Activated CD4-positive, alpha-beta T cell treated with anti-CD3 and anti-CD28 coated beads for 36 hours (primary cell): ENCODE measurements around the gene GPR108. TPM values are rescaled to one million over a fixed set of nuclear protein-coding genes. Genes with fewer than 3 reads are reported as not detected.
A peak's percentile ranks its signal among the peaks of the same experiment; 100 is the strongest.

Source experiments
- ATAC-seq: fragments of 200-7000 bp; cut with Tn5 transposase; one replicate; pipeline ENCODE4 v1.10.0; 2021; ENCODE audit warnings: mild to moderate bottlenecking, moderate library complexity
- CTCF ChIA-PET: fragments of 350-600 bp; sonication (Branson Sonifier 250); formaldehyde crosslinking; loops from one replicate; lab custom pipeline; 2021; ENCODE audit warnings: antibody characterized with exemption; lab: Charles Lee
- POLR2A ChIA-PET: fragments of 350-600 bp; sonication (Branson Sonifier 250); formaldehyde crosslinking; loops from one replicate; lab custom pipeline; 2021; ENCODE audit warnings: antibody characterized with exemption, inconsistent platforms; lab: Charles Lee
- DNase-seq: peaks from one replicate; pipeline ENCODE4 v3.0.0-alpha.2; 2020
- H3K27ac Mint-ChIP-seq: one replicate; pipeline ENCODE4 v1.8.0; 2021; ENCODE audit warnings: mixed read lengths
- H3K27me3 Mint-ChIP-seq: one replicate; pipeline ENCODE4 v1.8.0; 2021; ENCODE audit warnings: mixed read lengths
- H3K36me3 Mint-ChIP-seq: one replicate; pipeline ENCODE4 v1.8.0; 2021; ENCODE audit warnings: low read depth, mixed read lengths
- H3K4me1 Mint-ChIP-seq: one replicate; pipeline ENCODE4 v1.8.0; 2021; ENCODE audit warnings: mixed read lengths
- H3K4me3 Mint-ChIP-seq: one replicate; pipeline ENCODE4 v1.8.0; 2021; ENCODE audit warnings: mild to moderate bottlenecking, moderate library complexity, mixed read lengths
- H3K9me3 Mint-ChIP-seq: one replicate; pipeline ENCODE4 v1.8.0; 2021; ENCODE audit warnings: low read depth, mixed read lengths
- intact Hi-C, 2 experiments: fragments of 100-400 bp; cut with DNase I in 1 of 2; cut with micrococcal nuclease in 1 of 2; formaldehyde crosslinking; loops; one replicate each; pipeline versions ENCODE4 v1.14.2 to v1.15.1; 2022 to 2024; cut with DNase I, micrococcal nuclease
- total RNA-seq, 2 experiments: library from RNA; stranded (reverse); gene quantifications; one replicate each; pipeline ENCODE4 v1.2.3, GENCODE V29; 2021

GPR108 gene
- total RNA-seq, 2 experiments from 2014 or later: 58.8 to 59.9 TPM

- CTCF ChIA-PET: no interaction called here
- POLR2A ChIA-PET: no interaction called here
- no peaks in the 10 kb centered on the region for H3K9me3 Mint-ChIP-seq
Measured at GRCh38 chr19:6730153-6730804, 7.1 kb downstream of the GPR108 start.

DNA sequence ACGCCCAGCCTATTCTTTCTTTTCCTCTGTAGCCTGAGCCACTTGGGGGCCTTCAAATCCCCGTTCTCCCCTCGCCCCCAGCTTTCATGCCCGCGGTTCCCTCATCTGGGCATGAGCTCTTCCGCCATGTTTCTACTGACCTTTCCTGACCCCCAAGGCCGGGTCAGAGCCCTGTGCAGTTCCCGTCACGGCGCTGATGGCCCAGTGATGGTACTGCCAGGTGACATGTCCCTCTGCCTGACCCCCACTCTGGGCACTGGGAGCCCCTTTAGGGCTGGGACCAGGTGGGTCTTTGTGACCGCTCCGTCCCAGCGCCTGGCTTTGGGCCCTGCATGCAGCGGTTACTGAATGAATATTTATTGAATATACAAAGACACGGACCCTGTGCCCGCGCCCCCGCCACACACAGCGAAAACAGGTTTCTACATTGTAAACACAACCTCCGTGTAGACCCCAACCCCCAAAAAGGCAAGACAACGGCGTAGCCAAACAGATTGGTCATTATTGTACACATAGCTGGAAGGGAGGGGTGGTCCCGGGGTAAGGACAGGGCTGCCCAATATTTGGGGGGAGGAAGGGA, 7.7 kb downstream of the GPR108 start:
- intact Hi-C loops: no loop called here
- Mint-ChIP-seq H3K27ac (no peak overlapping the region), H3K9me3 (no peaks in the 10 kb centered on the region), H3K4me1 (no peaks in the 10 kb centered on the region), H3K36me3 (peaks cover 14% of the 10 kb centered on the region), H3K4me3 (no peak overlapping the region), H3K27me3 (no peaks in the 10 kb centered on the region)
- CTCF ChIA-PET: no interaction called here
- DNase-seq: no peak
- POLR2A ChIA-PET: interaction anchor here (0.6 kb wide), 1 partner anchor 34 kb away, joined by 3 read pairs; no protein-coding TSS in a partner anchor
- ATAC-seq: no peak

More at GRCh38 chr19:6730153-6730804, 7.1 kb downstream of the GPR108 start:
- ATAC-seq (peak; percentile 89), DNase-seq (peak; percentile 82)
- no peaks in the 10 kb centered on the region for H3K27me3 Mint-ChIP-seq
- no peak overlapping the region for H3K4me3 Mint-ChIP-seq
- no peak overlapping the region for H3K27ac Mint-ChIP-seq
- peaks cover 2% of the 10 kb centered on the region for H3K4me1 Mint-ChIP-seq
- intact Hi-C loops: no loop called here
- H3K36me3 Mint-ChIP-seq: peaks cover 14% of the 10 kb centered on the region

DNA sequence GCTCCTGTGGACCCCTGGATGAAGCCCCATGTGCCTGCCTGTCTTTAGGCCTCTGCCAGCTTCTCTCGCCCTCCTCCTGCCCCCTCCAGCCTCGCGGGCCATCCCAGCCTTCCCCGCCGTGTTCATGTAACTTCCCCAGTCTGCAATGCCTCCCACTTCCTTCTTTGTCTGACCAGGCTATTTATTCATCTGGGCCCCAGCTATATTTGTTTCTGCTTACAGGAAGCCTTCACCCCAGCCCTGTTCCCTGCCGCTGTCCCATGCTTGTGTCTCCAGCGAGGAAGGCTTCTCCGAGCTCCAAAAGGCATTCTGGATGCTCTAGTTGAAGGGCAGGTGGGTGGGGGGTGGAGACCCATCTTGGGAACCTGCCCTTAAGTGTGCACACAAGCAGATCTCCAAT, 9.0 kb downstream of the GPR108 start:
- Mint-ChIP-seq H3K4me3 (no peak overlapping the region), H3K9me3 (no peaks in the 10 kb centered on the region), H3K4me1 (peaks cover 3% of the 10 kb centered on the region), H3K36me3 (peaks cover 8% of the 10 kb centered on the region), H3K27ac (no peak overlapping the region), H3K27me3 (no peaks in the 10 kb centered on the region)
- DNase-seq: no peak
- ATAC-seq: no peak
- CTCF ChIA-PET: interaction anchor here (0.8 to 1.0 kb wide), 3 partner anchors 8 to 135 kb away, joined by 3 to 4 read pairs (median 3); no protein-coding TSS in a partner anchor
- intact Hi-C loops: no loop called here
- POLR2A ChIA-PET: no interaction called here

DNA sequence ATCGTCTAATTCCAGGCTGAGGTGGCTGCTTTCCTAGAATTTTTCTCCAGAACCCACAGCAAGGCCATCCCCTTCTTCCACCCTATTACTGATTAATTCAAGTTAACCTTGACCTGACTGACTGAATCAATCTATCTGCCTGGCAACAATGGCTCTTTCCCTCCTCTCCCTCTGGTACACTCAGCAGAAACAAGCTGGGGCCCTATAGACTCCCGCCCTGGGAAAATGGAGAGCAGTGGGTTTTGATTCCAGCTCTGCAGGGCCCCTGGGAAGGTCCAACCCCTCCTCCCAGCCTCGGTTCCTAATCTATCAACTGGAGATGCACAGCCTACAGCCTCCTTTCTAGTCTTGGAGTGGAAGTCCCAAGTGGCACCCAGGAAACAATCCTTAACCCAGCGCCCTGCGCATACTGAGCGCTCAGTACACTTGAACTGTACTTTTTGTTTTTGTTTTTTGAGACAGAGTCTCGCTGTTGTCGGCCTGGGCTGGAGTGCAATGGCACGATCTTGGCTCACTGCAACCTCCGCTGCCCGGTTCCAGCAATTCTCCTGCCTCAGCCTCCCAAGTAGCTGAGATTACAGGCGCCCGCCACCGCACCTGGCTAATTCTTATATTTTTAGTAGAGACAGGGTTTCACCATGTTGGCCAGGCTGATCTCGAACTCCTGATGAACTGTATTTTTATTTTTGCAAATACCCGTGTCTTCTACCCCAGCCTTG, 11.7 kb downstream of the GPR108 start:
- ChIA-PET CTCF (interaction anchor here (0.6 to 1.4 kb wide), 5 partner anchors 10 to 1479 kb away, joined by 3 read pairs; no protein-coding TSS in a partner anchor), POLR2A (no interaction called here)
- ATAC-seq: no peak
- Mint-ChIP-seq H3K4me3 (no peak overlapping the region), H3K27ac (no peak overlapping the region), H3K4me1 (peaks cover 7% of the 10 kb centered on the region), H3K9me3 (no peaks in the 10 kb centered on the region), H3K36me3 (no peaks in the 10 kb centered on the region), H3K27me3 (no peaks in the 10 kb centered on the region)
- no peak for DNase-seq
- intact Hi-C loops: no loop called here

DNA sequence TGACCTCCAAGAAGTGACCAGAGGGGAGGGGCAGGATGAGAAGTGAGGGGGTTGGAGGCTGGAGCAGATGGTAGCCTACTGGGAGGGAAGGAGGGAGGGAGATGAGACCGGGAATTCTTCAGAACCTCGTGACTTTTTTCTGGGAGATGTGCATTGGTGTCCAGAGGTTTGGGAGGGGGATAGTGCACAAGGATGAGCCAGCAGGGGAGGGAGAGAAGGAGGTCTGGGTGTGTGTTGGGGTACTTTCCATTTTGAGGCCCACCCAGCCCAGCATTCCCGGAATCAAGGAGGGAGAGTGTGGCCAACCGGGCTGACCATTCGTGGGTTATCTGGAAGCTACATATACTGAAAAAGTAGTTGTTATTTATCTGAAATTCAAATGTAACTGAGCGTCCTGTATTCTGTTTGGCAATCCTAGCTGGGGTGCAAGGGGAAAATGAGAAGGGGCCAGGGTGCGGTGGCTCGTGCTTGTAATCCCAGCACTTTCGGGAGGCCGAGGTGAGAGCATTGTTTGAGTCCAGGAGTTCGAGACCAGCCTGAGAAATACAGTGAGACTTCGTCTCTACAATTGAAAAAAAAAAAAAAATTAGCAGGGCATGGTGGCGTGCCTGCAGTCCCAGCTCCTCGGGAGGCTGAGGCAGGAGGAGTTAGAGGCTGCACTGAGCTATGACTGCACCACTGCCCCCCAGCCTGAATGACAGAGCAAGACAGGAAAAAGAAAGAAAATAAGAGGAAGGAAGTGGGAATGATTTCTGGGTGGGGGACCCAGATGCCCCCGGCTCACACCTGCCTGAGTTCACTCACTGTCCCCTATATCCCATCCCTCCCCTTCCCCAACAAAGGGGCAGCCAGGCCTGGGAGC, 12.5 kb downstream of the GPR108 start:
- no peak overlapping the region for H3K27ac Mint-ChIP-seq
- H3K4me1 Mint-ChIP-seq: peaks cover 9% of the 10 kb centered on the region
- no peak overlapping the region for H3K4me3 Mint-ChIP-seq
- no peaks in the 10 kb centered on the region for H3K9me3 Mint-ChIP-seq
- ATAC-seq: no peak
- intact Hi-C loops: no loop called here
- no peaks in the 10 kb centered on the region for H3K27me3 Mint-ChIP-seq
- no peak for DNase-seq
- ChIA-PET POLR2A (no interaction called here), CTCF (interaction anchor here (0.7 to 0.9 kb wide), 4 partner anchors 104 to 170 kb away, joined by 3 read pairs; no protein-coding TSS in a partner anchor)
- no peaks in the 10 kb centered on the region for H3K36me3 Mint-ChIP-seq

DNA sequence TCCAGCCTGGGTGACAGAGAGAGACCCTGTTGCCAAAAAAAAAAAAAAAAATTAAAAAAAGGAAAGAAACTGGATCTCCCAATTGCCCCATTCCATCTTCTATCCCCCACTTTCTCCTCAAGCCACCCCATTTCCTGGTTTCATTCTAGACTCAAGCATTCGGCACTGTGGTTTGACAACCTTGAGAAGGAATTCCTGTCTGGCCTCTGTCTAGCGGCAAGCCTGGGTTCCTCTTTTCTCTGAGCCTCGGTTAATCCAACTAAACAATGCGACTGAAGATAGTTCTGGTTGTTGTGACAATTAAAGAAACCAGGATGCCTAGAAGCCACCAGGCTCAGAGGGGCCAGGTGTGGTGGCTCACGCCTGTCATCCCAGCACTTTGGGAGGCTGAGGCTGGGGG, 13.6 kb downstream of the GPR108 start:
- H3K9me3 Mint-ChIP-seq: no peaks in the 10 kb centered on the region
- peaks cover 2% of the 10 kb centered on the region for H3K27me3 Mint-ChIP-seq
- ATAC-seq: no peak
- H3K27ac Mint-ChIP-seq: no peak overlapping the region
- ChIA-PET CTCF (no interaction called here), POLR2A (no interaction called here)
- peaks cover 9% of the 10 kb centered on the region for H3K4me1 Mint-ChIP-seq
- intact Hi-C loops: no loop called here
- H3K36me3 Mint-ChIP-seq: no peaks in the 10 kb centered on the region
- H3K4me3 Mint-ChIP-seq: no peak overlapping the region
- DNase-seq: no peak

- ATAC-seq (no peak), DNase-seq (no peak)
- H3K36me3 Mint-ChIP-seq: no peaks in the 10 kb centered on the region
- CTCF ChIA-PET: no interaction called here
- H3K27me3 Mint-ChIP-seq: peaks cover 2% of the 10 kb centered on the region
- intact Hi-C loops: no loop called here
- no peaks in the 10 kb centered on the region for H3K9me3 Mint-ChIP-seq
- H3K27ac Mint-ChIP-seq: no peak overlapping the region
- POLR2A ChIA-PET: no interaction called here
- peaks cover 9% of the 10 kb centered on the region for H3K4me1 Mint-ChIP-seq
- no peak overlapping the region for H3K4me3 Mint-ChIP-seq
Measured at GRCh38 chr19:6723108-6723618, 14.2 kb downstream of the GPR108 start.

GRCh38 chr19:6721773-6722172, 15.6 kb downstream of the GPR108 start:
- DNase-seq: no peak
- Mint-ChIP-seq H3K9me3 (peaks cover 3% of the 10 kb centered on the region), H3K27ac (no peak overlapping the region), H3K4me3 (no peak overlapping the region), H3K4me1 (peaks cover 15% of the 10 kb centered on the region), H3K27me3 (peaks cover 8% of the 10 kb centered on the region), H3K36me3 (peaks cover 2% of the 10 kb centered on the region)
- CTCF ChIA-PET: interaction anchor here (0.6 to 1.1 kb wide), 2 partner anchors 205 to 240 kb away, joined by 3 to 5 read pairs; partner anchors contain the start of gene DENND1C
- no peak for ATAC-seq
- POLR2A ChIA-PET: no interaction called here
- intact Hi-C loops: no loop called here

- intact Hi-C loops: no loop called here
- ChIA-PET CTCF (interaction anchor here (1.4 kb wide), 1 partner anchor 143 kb away, joined by 3 read pairs; no protein-coding TSS in a partner anchor), POLR2A (interaction anchor here (0.6 kb wide), 1 partner anchor 276 kb away, joined by 4 read pairs; no protein-coding TSS in a partner anchor)
- Mint-ChIP-seq H3K4me3 (no peak overlapping the region), H3K36me3 (peaks cover 2% of the 10 kb centered on the region), H3K4me1 (peaks cover 15% of the 10 kb centered on the region), H3K27me3 (peaks cover 8% of the 10 kb centered on the region), H3K9me3 (peaks cover 3% of the 10 kb centered on the region), H3K27ac (no peak overlapping the region)
- ATAC-seq (no peak), DNase-seq (no peak)
Measured at GRCh38 chr19:6721138-6721474, 16.3 kb downstream of the GPR108 start.

- Mint-ChIP-seq H3K27me3 (peaks cover 8% of the 10 kb centered on the region), H3K9me3 (peaks cover 3% of the 10 kb centered on the region), H3K4me3 (no peak within 1 kb of the TSS), H3K36me3 (peaks cover 2% of the 10 kb centered on the region), H3K27ac (no peak within 1 kb of the TSS), H3K4me1 (peaks cover 15% of the 10 kb centered on the region)
- DNase-seq (no peak), ATAC-seq (no peak)
- ChIA-PET POLR2A (interaction anchor here (0.6 kb wide), 1 partner anchor 275 kb away, joined by 4 read pairs; no protein-coding TSS in a partner anchor), CTCF (interaction anchor here (0.7 to 1.4 kb wide), 2 partner anchors 93 to 144 kb away, joined by 3 read pairs; no protein-coding TSS in a partner anchor)
- intact Hi-C loops: no loop called here
Measured at GRCh38 chr19:6720369-6721137, 16.8 kb downstream of the GPR108 start, which contains the start of gene C3. C3 (minus strand) TSS chr19:6720650; CDS start chr19:6720589, 61 bp downstream.
